Activated CD4-positive, CD25-positive, alpha-beta regulatory T cell treated with anti-CD3 and anti-CD28 coated beads, Interleukin-2, amount 50 U/mL, for 24 hours (primary cell): ENCODE data around the gene CAMK1D.
"Not testable (repeated sequence)": the region's sequence is repeated elsewhere in the genome, so short reads cannot be mapped to it uniquely, and the experiment has no call there.

Experiments
- ATAC-seq, 2 donors: fragments of 150-1000 bp; cut with Tn5 transposase; one replicate each; pipeline ENCODE4 v1.10.0; 2021; ENCODE audit warnings: mild to moderate bottlenecking in 1 of 2, moderate library complexity in 1 of 2

Gene CAMK1D

DNA sequence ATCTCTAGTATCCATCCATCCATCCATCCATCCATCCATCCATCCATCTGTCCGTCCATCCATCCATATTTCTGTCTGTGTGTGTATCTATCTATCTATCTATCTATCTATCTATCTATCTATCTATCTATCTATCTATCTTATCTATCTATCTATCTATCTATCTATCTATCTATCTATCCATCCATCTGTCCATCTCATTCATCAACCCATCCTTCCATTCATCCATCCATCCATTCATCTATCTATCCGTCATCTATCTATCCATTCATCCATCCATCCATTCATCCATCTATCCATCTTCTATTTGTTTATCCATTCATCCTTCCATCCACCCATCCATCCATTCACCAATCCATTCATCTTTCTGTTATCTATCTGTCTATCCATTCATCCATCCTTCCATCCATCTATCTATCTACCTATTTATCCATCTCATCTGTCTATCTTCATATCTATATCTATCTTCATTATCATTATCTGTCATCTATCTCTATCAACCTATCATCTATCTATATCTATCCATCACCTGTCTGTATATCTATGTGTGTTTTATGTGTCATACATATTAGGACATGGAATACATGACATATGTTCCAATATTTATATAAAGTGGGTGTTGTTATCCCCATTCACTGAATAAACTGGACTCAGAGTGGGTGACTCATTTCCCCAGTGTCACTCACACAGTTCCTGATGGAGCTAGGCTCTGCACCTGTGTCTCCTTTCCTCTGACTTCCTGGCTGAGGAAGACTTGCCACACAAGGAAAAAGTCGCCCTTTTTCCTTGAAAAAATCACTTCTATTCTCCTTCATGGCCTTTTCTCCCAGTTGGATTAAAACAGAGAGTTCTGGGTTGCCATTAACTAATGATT is 452.1 kb downstream of the CAMK1D start:
- ATAC-seq = no peak

DNA sequence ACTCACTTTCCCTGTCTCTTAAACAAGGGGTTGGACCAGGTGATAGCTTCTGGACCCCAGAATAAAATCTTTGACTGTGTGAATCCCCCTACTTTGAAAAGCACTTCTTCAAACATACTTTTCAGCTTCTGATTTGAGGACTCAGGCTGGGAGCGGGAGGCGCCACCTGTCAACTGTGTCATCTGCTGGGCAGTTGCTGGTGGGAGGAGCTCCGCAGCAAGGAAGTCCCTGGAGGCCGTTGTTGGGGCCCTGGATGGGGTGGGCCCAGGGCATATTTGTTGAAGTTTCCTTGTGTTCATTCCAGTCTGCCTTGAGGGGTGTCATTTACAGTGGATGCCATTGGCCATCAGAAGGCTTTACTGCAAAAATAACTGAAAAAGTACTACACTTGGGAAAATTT is 454.4 kb downstream of the CAMK1D start:
- ATAC-seq = no peak

DNA sequence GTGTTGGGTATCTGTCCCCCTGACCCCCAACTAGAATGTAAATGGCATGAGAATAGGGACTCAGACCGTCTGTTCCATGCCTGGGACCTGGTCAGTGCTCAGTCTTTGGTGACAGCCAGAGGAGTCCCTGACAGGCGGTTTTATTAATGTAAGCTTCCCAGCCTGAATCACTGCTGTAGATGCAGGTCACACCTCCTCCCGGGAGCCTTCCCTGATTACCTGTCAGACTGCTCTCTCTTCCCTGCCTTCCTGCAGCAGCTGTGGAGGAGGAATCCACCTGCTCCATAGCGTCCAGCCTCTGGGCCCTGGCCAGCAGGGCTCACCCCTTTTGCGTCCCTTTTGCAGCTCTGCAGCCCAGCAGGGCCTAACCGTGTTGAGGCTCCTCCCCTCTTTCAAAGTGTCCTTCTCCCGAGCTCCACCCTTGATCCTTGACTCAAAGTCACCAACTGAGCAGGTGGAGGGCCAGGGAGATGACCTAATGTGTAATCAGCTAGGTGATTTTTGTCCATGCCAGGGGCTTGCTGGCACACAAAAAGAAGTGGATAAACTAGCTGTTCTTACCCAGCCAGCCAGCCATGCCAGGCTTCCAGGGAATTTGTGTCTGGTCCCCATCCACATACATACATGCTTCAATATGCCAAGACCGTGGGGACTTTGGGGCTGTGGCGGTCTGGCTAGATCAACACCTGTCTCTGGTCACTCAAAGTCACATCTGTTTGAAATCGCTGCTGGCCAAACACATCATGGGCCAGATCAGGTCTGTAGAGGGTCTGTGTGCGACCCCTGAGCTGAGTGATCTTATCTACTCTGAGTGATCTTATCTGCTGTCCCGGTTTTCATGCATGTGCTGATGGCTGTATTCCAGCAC is 457.1 kb downstream of the CAMK1D start:
- ATAC-seq = no peak

DNA sequence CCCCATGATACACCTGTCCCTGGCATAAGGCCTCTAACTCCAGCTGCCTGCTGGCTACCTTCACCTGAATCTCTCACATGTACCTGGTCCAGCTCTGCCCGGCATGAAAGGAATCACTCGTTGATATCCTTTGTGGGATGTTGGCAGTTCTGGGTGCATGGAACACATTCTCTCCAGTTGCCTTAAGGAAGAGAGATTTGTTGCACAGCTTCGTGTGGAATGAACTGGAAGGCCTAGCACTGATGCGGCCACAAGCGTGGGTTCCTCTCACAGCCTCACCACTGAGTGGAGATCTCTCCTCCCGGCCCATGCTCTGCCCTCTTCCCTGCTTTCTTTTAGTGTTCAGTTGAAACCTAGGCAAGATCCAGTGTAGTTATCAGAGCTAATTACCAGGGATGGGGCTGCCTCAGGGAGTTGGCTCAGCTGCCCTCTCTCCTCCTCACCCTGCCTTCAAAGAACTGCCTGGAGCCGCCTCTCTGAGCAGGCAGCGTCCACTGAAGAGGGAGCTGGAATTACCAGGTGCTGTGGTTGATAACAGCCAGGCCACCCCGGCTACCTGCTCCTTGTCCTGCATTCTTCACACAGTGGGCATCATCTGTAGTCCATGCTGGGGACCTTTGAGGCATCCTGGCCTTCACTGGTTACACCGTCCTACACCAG is 457.9 kb downstream of the CAMK1D start:
- no peak for ATAC-seq

DNA sequence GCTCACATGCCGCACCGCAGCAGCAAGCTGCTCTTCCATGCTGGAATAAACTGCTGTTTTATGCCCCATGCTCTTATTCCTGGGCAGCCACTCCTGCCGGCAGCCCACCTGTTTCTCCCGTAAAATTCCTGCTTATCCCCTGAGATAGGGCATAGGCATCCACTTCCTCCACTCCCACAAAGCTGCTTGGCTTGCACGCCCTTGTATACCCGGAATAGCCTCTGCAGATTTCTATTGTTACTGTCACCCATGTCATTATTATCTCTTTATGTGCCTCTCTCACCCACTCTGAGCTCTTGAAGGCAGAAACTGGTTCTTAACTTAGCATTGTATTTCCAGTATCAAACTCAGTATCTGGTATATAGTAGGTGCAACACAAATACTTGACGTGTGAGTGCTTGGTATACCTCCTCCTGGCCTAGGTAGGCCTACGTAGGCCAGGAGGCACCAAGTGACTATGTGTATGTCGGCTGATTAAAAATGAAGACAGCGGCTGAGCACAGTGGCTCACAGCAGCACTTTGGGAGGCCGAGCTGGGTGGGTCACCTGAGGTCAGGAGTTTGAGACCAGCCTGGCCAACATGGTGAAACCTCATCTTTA is 458.8 kb downstream of the CAMK1D start:
- ATAC-seq = no peak

DNA sequence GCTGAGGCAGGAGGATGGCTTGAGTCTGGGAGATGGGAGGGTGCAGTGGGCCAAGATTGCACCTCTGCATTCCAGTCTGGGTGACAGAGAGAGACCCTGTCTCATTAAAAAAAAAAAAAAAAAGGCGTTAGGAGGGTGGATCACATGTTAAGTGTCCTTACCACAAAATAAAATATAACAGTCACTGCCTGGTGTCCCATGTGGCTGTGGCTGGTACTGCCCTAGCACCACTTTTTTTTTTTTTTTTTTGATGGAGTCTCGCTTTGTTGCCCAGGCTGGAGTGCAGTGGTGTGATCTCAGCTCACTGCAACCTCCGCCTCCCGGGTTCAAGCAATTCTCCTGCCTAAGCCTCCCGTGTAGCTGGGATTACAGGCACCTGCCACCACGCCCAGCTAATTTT is 460.7 kb downstream of the CAMK1D start:
- ATAC-seq = not testable (repeated sequence)

DNA sequence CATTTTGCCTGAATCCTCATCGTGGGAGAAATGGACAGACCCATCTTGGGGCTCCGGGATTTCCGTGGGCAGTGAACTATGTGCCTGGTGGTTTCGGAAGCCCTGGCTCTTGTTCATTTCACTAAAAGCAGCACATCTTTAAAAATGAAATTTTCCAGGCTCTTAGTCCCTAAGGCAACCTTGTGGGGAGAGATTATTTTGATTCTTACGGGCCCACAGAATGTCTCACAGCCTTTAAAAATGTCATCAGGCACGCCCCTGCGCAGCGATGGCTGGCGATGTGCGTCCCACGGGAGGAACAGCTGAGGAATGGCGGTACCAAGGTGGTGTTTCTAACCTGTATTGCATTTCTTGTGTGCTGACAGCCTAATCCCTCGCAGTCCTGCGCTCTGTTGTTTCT is 462.5 kb downstream of the CAMK1D start:
- no peak for ATAC-seq

DNA sequence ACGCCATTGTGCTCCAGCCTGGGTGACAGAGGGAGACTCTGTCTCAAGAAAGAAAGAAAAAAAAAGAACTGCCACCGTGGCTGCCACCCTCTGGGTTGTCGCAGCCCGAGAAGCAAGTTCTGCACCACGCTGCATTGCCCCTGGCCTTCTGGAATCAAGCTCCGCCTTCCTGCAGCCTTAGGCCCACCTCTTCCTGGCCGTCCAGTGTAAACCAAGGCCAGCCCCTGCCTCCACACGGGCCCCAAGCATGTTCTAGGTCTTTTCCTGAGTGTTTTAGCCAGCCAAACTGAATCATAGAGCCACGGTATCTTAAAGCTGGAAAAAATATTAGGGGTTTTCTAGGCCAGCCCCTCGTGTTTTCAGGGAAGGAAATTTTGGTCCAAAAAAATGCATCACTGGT is 463.2 kb downstream of the CAMK1D start:
- no peak for ATAC-seq

DNA sequence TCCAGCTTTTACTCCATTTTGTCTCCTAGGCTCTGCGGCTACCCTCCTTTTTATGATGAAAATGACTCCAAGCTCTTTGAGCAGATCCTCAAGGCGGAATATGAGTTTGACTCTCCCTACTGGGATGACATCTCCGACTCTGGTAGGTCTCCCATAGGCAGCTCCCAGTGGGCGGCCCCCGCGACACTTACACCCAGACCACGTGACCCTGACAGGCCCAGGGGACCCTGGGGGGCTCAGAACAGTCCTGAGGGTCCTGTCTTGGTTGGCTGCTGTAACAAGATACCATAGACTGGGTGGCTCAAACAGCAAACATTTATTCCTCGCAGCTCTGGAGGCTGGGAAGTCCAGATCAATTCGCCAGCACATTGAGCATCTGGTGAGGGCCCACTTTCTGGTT is 464.8 kb downstream of the CAMK1D start:
- ATAC-seq = no peak

DNA sequence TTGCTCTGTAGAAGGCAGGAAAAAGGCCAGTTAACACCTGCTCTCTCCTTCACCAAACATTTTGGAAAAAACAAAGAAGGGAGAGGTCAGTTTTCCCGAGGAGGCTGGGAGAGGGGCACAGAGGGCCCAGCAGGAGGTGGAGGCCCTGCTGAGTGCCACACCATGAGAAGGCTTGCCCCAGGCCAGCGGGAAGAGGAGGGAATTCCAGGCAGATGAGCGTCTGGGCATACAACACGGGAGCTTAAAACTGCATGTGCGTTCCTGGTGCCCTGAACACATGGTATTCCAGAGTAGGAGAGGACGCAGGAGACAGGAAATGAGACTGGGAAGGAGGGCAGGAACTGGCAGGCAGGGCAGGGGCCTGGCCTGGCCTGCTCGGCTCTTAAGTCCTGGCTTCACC is 469.7 kb downstream of the CAMK1D start:
- no peak for ATAC-seq

DNA sequence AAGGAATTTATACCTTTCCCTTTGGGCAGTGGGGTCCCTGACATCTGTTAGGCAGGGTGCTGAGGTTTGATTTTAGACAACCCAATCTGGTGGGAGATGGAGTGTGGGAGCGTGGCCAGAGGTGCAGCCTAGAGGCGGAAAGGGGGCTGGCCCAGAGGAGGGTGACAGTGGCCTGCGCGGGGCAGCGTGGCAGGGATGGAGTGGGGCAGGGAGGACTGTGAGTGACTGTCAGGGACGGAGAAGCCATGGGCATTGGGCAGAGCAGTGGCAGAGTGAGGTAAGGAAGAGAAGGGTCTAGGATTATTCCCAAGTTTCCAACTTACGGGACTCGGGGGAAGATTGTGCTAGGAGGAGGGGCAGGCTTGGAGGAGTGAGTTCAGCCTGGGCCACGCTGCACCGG is 470.3 kb downstream of the CAMK1D start:
- ATAC-seq = no peak

DNA sequence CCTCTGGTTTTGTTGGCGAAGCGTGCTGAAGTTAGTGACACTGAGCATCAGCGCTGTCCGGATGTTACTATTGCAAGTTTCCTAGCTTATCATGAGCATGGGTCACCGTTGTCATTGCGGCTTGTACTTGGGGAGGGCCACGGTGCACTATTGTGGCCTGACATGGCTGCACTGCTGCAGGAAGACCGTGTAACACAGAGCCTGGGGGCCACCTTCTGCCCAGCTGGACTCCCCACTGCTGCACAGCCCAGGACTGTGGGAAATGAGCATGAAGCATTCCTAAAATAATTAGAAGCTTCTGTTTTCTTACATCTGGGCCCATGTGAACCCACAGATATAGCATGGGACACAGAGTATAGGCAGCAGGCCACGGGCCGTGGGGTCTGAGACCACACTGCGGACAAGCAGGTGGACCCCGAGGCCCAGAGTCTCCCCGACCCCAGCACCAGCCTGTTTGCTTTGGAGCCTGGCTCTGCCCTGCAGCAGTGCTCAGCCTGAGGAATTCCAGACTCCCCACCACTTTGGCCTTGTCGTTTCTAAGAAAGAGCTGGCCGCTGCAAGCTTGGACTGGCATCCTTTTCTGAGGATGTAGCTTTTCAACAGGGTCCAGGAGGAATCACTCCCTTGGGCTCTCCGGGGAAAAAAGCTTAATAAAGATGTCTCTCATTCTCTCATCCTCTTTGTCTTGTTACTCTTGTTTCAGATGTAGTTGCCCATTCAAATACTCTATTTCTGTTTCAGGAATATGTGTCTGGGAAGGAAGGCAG is 473.0 kb downstream of the CAMK1D start:
- no peak for ATAC-seq

DNA sequence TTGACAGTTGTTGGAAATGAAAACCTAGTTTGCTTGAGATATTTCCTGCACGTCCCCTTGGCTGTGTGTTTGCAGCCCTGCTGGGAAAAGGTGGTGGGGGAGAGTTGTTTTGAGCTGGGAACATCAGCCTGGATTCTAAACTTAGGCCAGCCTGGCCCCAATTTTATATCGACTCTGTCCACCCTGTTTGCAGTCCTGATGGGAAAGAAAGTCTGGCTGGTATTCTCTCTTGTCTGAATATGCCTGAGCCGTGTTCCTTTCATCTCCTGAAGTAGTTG is 473.5 kb downstream of the CAMK1D start:
- ATAC-seq = no peak

DNA sequence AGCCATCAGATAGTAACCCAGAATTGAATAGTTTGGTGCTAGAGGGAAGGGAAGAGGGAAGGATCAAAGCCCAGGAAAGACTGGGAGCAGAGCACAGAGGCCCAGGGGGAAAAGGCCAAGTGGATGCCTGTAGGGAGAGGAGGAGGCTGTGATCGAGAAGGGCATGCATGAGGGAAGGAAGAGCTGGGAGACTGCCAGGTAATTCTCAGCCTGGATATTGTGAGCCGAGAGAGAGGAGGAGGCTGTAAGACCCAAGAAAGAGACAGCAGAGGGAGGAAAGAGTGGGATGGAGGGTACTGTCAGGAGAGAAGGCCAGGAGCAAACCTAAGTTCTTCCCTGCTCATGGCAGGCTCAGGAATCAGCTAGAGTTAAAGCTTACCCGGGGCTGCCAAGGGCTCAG is 474.0 kb downstream of the CAMK1D start:
- ATAC-seq = no peak

DNA sequence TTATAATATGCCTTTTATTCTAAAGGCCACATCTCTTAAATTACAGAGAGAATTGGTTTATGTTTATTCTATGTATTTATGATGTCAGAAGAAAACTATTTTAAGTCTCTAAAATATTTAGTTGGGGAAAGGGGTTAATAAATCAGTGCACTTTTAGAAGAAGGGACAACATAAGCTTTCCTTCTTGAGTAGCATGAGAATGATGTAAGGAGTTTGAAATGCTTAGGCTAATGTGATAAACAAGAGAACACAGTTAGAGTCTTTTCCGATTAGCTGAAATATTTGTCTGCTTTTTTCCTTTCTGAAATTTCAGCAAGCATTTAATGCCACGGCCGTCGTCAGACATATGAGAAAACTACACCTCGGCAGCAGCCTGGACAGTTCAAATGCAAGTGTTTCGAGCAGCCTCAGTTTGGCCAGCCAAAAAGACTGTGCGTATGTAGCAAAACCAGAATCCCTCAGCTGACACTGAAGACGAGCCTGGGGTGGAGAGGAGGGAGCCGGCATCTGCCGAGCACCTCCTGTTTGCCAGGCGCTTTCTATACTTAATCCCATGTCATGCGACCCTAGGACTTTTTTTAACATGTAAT is 476.0 kb downstream of the CAMK1D start:
- ATAC-seq = no peak

DNA sequence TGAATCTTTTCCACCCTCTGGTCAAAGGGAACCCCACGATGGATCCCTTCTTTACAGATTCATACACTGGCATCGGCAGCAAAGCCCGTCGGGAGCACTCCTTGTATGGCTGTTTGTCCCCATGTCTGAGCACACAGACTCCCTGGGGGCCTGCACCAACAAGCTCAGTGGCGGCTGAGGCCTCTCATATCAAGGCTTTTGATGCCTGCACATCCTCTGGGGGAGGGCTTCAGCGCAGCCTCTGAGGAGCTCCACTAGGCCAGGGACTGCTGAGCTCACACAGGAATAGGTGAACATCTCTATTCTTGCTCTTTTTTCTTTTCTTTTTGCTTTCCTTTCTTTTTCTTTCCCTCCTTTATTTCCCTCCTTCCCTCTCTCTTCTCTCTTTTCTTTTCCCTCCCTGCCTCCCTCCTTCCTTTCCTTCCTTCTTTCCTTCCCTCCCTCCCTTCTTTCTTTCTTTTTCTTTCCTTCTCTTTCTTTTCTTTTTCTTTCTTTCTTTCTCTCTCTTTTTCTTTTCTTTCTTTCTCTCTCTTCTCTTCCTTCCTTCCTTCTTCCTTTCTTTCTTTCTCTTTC is 477.5 kb downstream of the CAMK1D start:
- no peak for ATAC-seq

DNA sequence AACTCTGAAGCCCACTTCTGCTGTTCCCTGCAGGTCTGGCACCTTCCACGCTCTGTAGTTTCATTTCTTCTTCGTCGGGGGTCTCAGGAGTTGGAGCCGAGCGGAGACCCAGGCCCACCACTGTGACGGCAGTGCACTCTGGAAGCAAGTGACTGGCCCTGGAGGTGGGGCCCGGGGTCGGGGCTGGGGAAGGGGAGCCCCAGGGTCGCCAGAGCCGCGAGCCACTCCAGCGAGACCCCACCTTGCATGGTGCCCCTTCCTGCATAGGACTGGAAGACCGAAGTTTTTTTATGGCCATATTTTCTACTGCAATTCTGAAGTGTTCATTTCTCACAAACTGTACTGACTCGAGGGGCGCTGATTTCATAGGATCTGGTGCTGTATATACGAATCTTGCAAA is 479.4 kb downstream of the CAMK1D start:
- ATAC-seq = no peak

DNA sequence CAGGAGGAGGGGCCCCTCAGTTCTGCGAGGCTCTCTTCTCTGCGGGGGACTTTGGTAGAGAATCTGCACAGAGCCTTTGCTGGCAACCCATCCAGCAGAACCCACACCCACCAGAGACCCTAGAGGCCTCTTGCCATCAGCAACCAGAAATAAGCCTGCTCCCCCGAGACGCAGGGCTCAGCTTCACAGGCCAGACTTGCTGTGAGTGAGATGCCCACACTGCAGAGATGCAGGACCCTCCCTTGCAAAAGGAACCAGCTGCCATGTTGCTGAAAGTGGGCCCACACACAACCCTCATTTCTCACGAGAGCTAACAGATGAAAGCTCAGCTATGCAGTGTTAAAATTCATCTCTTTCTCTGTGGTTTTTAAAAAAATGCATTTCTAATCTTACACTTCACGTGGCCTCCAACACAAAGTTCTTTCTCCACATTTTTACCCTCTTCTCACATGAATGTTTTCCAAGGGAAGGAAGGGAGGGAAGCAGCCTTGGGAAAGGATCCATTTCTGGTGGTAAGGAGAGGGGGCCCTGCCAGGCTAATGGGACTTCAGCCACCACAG is 480.6 kb downstream of the CAMK1D start:
- ATAC-seq = no peak

DNA sequence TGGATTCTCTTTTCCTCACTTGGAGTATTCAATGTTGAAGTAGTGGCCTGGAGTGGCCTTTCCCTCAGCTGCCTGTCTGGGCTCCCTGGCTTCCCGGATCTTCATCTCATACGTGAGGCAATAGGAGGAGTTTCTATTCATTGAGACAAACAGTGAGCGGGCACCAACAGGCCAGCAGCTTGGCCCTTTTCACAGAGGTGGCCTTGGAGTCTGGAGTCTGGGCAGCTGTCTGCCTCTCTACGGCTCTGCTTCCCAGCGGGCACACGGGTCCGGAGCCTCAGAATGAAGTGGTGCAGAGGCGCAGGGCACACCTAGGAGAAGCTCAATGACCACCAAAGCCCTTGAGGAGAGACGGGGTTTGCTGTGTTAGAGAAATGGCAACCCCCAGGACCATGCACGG is 482.7 kb downstream of the CAMK1D start:
- ATAC-seq = no peak

DNA sequence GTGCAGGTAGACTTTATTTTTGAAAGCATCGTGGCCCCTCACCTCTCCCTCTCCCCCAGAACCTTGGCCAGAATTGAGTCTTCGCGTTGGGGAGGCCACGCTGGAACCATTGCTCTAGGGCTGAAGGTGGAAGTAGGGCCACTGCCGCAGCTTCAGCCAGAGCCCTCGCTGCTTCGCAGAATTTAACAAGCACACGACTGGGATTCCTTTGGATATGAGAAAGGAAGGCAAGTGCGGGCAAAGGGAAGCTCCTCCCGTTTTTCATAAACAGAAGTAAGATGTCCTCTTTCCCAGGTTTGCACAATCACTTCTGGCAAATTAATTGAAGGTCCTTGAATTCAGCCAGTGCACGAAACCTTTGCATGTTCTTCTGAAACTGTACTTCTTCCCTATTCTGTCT is 484.1 kb downstream of the CAMK1D start:
- ATAC-seq = no peak

DNA sequence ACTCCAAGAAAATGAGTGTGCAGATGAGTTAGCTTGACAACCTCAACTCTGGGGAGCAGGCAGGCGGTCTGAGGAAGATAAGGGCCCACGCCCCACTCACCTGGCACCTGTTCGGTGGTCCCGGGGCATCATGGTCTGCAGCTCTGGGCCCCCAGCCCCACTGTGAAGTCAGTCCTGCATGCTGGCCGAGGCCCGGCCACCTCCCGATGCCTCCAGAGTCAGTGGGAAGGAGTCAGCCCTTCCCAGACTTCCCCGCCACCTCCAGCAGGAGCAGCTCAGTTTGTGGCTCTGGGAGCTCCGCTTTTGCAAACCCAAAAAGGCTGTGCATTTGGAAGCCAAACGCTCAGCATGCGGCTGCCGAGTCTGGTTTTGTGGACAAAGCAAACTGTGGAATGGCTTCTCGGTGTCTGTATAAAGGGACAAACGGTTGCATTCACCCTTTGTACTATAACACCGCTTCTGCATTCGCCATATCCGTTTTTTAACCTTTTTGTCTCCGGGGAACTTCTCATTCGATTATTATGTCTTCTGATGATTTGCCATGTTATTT is 484.8 kb downstream of the CAMK1D start:
- ATAC-seq = no peak
